Muscle layer of duodenum (tissue), 2 donors: ENCODE measurements around the gene GPR25.
A peak's percentile ranks its signal among the peaks of the same experiment; 100 is the strongest.

Experiments
- H3K27ac ChIP-seq: one replicate; pipeline ENCODE4 v1.7.0; 2013; ENCODE audit warnings: mild to moderate bottlenecking, low read length
- H3K27me3 ChIP-seq: one replicate; pipeline ENCODE4 v1.7.0; 2013; ENCODE audit warnings: low read depth, mild to moderate bottlenecking, control low read depth, low read length
- H3K36me3 ChIP-seq, 2 donors: one replicate each; pipeline ENCODE4 v1.7.0; 2013; ENCODE audit warnings: low read length in 2 of 2, control low read depth in 1 of 2, mild to moderate bottlenecking in 1 of 2; ENCODE audit not compliant: insufficient read depth in 2 of 2, control insufficient read depth in 1 of 2
- H3K4me1 ChIP-seq, 2 donors: one replicate each; pipeline ENCODE4 v1.7.0; 2013; ENCODE audit warnings: low read length in 2 of 2, mild to moderate bottlenecking in 2 of 2, control low read depth in 1 of 2, moderate library complexity in 1 of 2; ENCODE audit not compliant: insufficient read depth in 2 of 2, control insufficient read depth in 1 of 2
- H3K4me3 ChIP-seq, 2 donors: one replicate each; pipeline ENCODE4 v1.7.0; 2013; ENCODE audit warnings: low read length in 2 of 2, low read depth in 1 of 2, mild to moderate bottlenecking in 1 of 2
- H3K9me3 ChIP-seq, 2 donors: one replicate each; pipeline ENCODE4 v1.7.0; 2013; ENCODE audit warnings: low read length in 2 of 2, control low read depth in 1 of 2, mild to moderate bottlenecking in 1 of 2; ENCODE audit not compliant: control insufficient read depth in 1 of 2
- donor health status: healthy.

The GPR25 gene

GRCh38 chr1:200872446-200873115 is at the start of gene GPR25:
Gene GPR25 (plus strand): TSS chr1:200872981. CDS start chr1:200873038, 57 bp downstream.
- H3K27ac ChIP-seq, result no peak within 1 kb of the TSS
- peaks cover 0 to 14% of the 10 kb centered on the region in 2 donors for H3K4me1 ChIP-seq
- H3K27me3 ChIP-seq, result peaks cover 38% of the 10 kb centered on the region
- no peaks in the 10 kb centered on the region for H3K36me3 ChIP-seq
- peak within 1 kb of the TSS in 1 of 2 donors; percentile 68 for H3K4me3 ChIP-seq
- H3K9me3 ChIP-seq, result no peaks in the 10 kb centered on the region

GRCh38 chr1:200831091-200831490 is 41.7 kb upstream of the GPR25 start:
- peaks cover 0 to 1% of the 10 kb centered on the region in 2 donors for H3K36me3 ChIP-seq
- H3K4me1 ChIP-seq, result no peaks in the 10 kb centered on the region
- H3K9me3 ChIP-seq, result no peaks in the 10 kb centered on the region
- H3K4me3 ChIP-seq, result no peak overlapping the region
- no peak overlapping the region for H3K27ac ChIP-seq
- no peaks in the 10 kb centered on the region for H3K27me3 ChIP-seq

GRCh38 chr1:200834383-200834782 is 38.4 kb upstream of the GPR25 start:
- Histone ChIP-seq H3K4me3 (no peak overlapping the region), H3K27ac (no peak overlapping the region), H3K27me3 (no peaks in the 10 kb centered on the region), H3K9me3 (peaks cover 0 to 6% of the 10 kb centered on the region in 2 donors), H3K4me1 (no peaks in the 10 kb centered on the region), H3K36me3 (peaks cover 0 to 10% of the 10 kb centered on the region in 2 donors)

- Histone ChIP-seq H3K4me3 (no peak overlapping the region), H3K27me3 (no peaks in the 10 kb centered on the region), H3K36me3 (peaks cover 0 to 10% of the 10 kb centered on the region in 2 donors), H3K27ac (no peak overlapping the region), H3K4me1 (no peaks in the 10 kb centered on the region), H3K9me3 (peaks cover 0 to 6% of the 10 kb centered on the region in 2 donors)
These were observed 36.6 kb upstream of the GPR25 start for GRCh38 chr1:200836213-200836612.

GRCh38 chr1:200837931-200838571 is 34.7 kb upstream of the GPR25 start:
- H3K9me3 ChIP-seq, result peaks cover 0 to 6% of the 10 kb centered on the region in 2 donors
- H3K27me3 ChIP-seq, result no peaks in the 10 kb centered on the region
- peaks cover 0 to 10% of the 10 kb centered on the region in 2 donors for H3K36me3 ChIP-seq
- no peak overlapping the region for H3K4me3 ChIP-seq
- no peaks in the 10 kb centered on the region for H3K4me1 ChIP-seq
- no peak overlapping the region for H3K27ac ChIP-seq

- H3K4me1 ChIP-seq, result no peaks in the 10 kb centered on the region
- peaks cover 0 to 10% of the 10 kb centered on the region in 2 donors for H3K36me3 ChIP-seq
- H3K4me3 ChIP-seq, result no peak overlapping the region
- no peak overlapping the region for H3K27ac ChIP-seq
- peaks cover 0 to 6% of the 10 kb centered on the region in 2 donors for H3K9me3 ChIP-seq
- no peaks in the 10 kb centered on the region for H3K27me3 ChIP-seq
These were observed 33.9 kb upstream of the GPR25 start for GRCh38 chr1:200838676-200839445.

- H3K27ac ChIP-seq, result no peak overlapping the region
- no peaks in the 10 kb centered on the region for H3K9me3 ChIP-seq
- H3K4me1 ChIP-seq, result no peaks in the 10 kb centered on the region
- H3K4me3 ChIP-seq, result no peak overlapping the region
- no peaks in the 10 kb centered on the region for H3K27me3 ChIP-seq
- H3K36me3 ChIP-seq, result peaks cover 21 to 45% of the 10 kb centered on the region in 2 donors
These were observed 27.4 kb upstream of the GPR25 start for GRCh38 chr1:200845360-200845759.

GRCh38 chr1:200846398-200846797 is 26.4 kb upstream of the GPR25 start:
- H3K9me3 ChIP-seq, result no peaks in the 10 kb centered on the region
- H3K36me3 ChIP-seq, result peaks cover 26 to 50% of the 10 kb centered on the region in 2 donors
- no peaks in the 10 kb centered on the region for H3K4me1 ChIP-seq
- no peaks in the 10 kb centered on the region for H3K27me3 ChIP-seq
- H3K27ac ChIP-seq, result no peak overlapping the region
- H3K4me3 ChIP-seq, result no peak overlapping the region

GRCh38 chr1:200849430-200849829 is 23.4 kb upstream of the GPR25 start:
- H3K27ac ChIP-seq, result no peak overlapping the region
- H3K36me3 ChIP-seq, result peaks cover 35 to 59% of the 10 kb centered on the region in 2 donors
- no peak overlapping the region for H3K4me3 ChIP-seq
- H3K4me1 ChIP-seq, result no peaks in the 10 kb centered on the region
- no peaks in the 10 kb centered on the region for H3K9me3 ChIP-seq
- no peaks in the 10 kb centered on the region for H3K27me3 ChIP-seq

- peaks cover 42 to 55% of the 10 kb centered on the region in 2 donors for H3K36me3 ChIP-seq
These were observed 22.2 kb upstream of the GPR25 start for GRCh38 chr1:200850554-200850953.

GRCh38 chr1:200856716-200857357 is 15.9 kb upstream of the GPR25 start:
- no peaks in the 10 kb centered on the region for H3K4me1 ChIP-seq
- H3K27me3 ChIP-seq, result no peaks in the 10 kb centered on the region
- H3K4me3 ChIP-seq, result no peak overlapping the region
- no peaks in the 10 kb centered on the region for H3K9me3 ChIP-seq
- H3K27ac ChIP-seq, result no peak overlapping the region
- H3K36me3 ChIP-seq, result peaks cover 36 to 40% of the 10 kb centered on the region in 2 donors

More at GRCh38 chr1:200850554-200850953, 22.2 kb upstream of the GPR25 start:
- no peaks in the 10 kb centered on the region for H3K27me3 ChIP-seq
- H3K9me3 ChIP-seq, result no peaks in the 10 kb centered on the region
- H3K4me3 ChIP-seq, result no peak overlapping the region
- no peak overlapping the region for H3K27ac ChIP-seq
- H3K4me1 ChIP-seq, result no peaks in the 10 kb centered on the region
